ENCODE data around the gene NDST4. TPM values are rescaled to one million over a fixed set of nuclear protein-coding genes. Genes with fewer than 3 reads are reported as not detected.

The NDST4 gene
- total RNA-seq, 1 experiment from 2014 or later: not detected

GRCh38 chr4:114780205-114780604, 333.2 kb downstream of the NDST4 start:
- no peak overlapping the region for H2AFZ ChIP-seq (ENCODE audit: low read length)
- peak; percentile 77 for TF ChIP-seq CTCF (conservative IDR thresholded peaks at IDR 0.05)
- no peak overlapping the region for H3K4me3 Mint-ChIP-seq
- no peaks in the 10 kb centered on the region for H3K27me3 Mint-ChIP-seq (ENCODE audit: low read depth)
- H3K14ac ChIP-seq (ENCODE audit: insufficient read depth, low read length): no peak overlapping the region
- H3K4ac ChIP-seq (ENCODE audit: low read depth, low read length): no peak overlapping the region
- no peak overlapping the region for H4K5ac ChIP-seq (ENCODE audit: insufficient read length, low read depth, low read length)
- H2BK12ac ChIP-seq (ENCODE audit: insufficient read length, low read depth, low read length): no peak overlapping the region
- peak; percentile 39 for DNase-seq
- H3K56ac ChIP-seq (ENCODE audit: insufficient read length, low read depth, low read length): no peak overlapping the region
- H3K79me1 ChIP-seq (ENCODE audit: insufficient read depth, low read depth, low read length, poor library complexity, severe bottlenecking): no peaks in the 10 kb centered on the region
- H3K36me3 Mint-ChIP-seq (ENCODE audit: insufficient read depth in 1 of 3, low read depth in 3 of 3): no peaks in the 10 kb centered on the region; a peak in 1 of 7 replicates
- H3T11ph ChIP-seq (ENCODE audit: low read length): no peak overlapping the region
- H2BK5ac ChIP-seq (ENCODE audit: insufficient read length, low read length): no peak overlapping the region
- H3K27ac ChIP-seq (ENCODE audit: insufficient read length, low read depth, low read length): no peak overlapping the region
- H3K18ac ChIP-seq (ENCODE audit: insufficient read length, low read depth, low read length): no peak overlapping the region
- H3K23ac ChIP-seq (ENCODE audit: insufficient read length, low read depth, low read length): no peak overlapping the region
- H2AK5ac ChIP-seq (ENCODE audit: insufficient read length, low read length): no peak overlapping the region
- no peaks in the 10 kb centered on the region for H3K23me2 ChIP-seq (ENCODE audit: insufficient read length, low read depth, low read length, poor library complexity, severe bottlenecking)
- no peaks in the 10 kb centered on the region; the same call in 1 of the 2 replicates for H3K4me1 ChIP-seq (ENCODE audit: insufficient read depth, low read length)
- no peak overlapping the region for H2BK120ac ChIP-seq (ENCODE audit: low read depth, low read length, poor library complexity, severe bottlenecking)
- no peak overlapping the region for H4K8ac ChIP-seq (replicated peaks; ENCODE audit: insufficient read length, low read depth, low read length)
- H3K9me3 ChIP-seq (ENCODE audit: control insufficient read depth, low read depth, low read length): no peaks in the 10 kb centered on the region
- no peaks in the 10 kb centered on the region for H3K9me3 Mint-ChIP-seq
- H3K4me1 Mint-ChIP-seq: peaks cover 12 to 18% of the 10 kb centered on the region in 2 experiments
- H4K20me1 ChIP-seq (ENCODE audit: control insufficient read depth, insufficient read depth, insufficient read length): no peaks in the 10 kb centered on the region
- H3K79me2 ChIP-seq (ENCODE audit: insufficient read depth, low read length): no peaks in the 10 kb centered on the region
- H3K4me2 ChIP-seq (ENCODE audit: insufficient read depth, insufficient read length, low read length): no peak overlapping the region
- WGBS (ENCODE audit: extremely low coverage, insufficient read length, low lambda C conversion rate): no CpG with 5 or more reads among the region's 1 CpG
- H3K9ac ChIP-seq (ENCODE audit: extremely low read depth, insufficient read length, low read length): no peak overlapping the region
- no peak overlapping the region for H4K91ac ChIP-seq (ENCODE audit: insufficient read length, low read depth, low read length)
- no peak overlapping the region for H3K27ac Mint-ChIP-seq
- H3K27me3 ChIP-seq (ENCODE audit: insufficient read depth, low read length): no peaks in the 10 kb centered on the region
- no peak overlapping the region for H2BK15ac ChIP-seq (ENCODE audit: low read depth, low read length)
- H2BK20ac ChIP-seq (ENCODE audit: low read depth, low read length, poor library complexity, severe bottlenecking): no peak overlapping the region

Data from H9 (cell line).